Activated CD4-positive, alpha-beta T cell treated with anti-CD3 and anti-CD28 coated beads, Interleukin-2, amount 10 ng/mL, durations not matched to agents 24 days and 14 days (primary cell): ENCODE data around the gene SNX5. TPM values are rescaled to one million over a fixed set of nuclear protein-coding genes. Genes with fewer than 3 reads are reported as not detected.

Experiments
- DNase-seq: peaks from one replicate; pipeline ENCODE4 v3.0.0; 2022
- H3K27ac Mint-ChIP-seq: one replicate; pipeline ENCODE4 v1.8.0; 2022; ENCODE audit warnings: mild to moderate bottlenecking, mixed read lengths
- H3K27me3 Mint-ChIP-seq: one replicate; pipeline ENCODE4 v1.8.0; 2022; ENCODE audit warnings: mixed read lengths
- H3K36me3 Mint-ChIP-seq: one replicate; pipeline ENCODE4 v1.8.0; 2022; ENCODE audit warnings: low read depth, mild to moderate bottlenecking, mixed read lengths
- H3K4me1 Mint-ChIP-seq: one replicate; pipeline ENCODE4 v1.8.0; 2021; ENCODE audit warnings: mixed read lengths
- H3K4me3 Mint-ChIP-seq: one replicate; pipeline ENCODE4 v1.8.0; 2022; ENCODE audit warnings: mild to moderate bottlenecking, moderate library complexity, mixed read lengths
- H3K9me3 Mint-ChIP-seq: one replicate; pipeline ENCODE4 v1.8.0; 2021; ENCODE audit warnings: mixed read lengths
- intact Hi-C: fragments of 100-400 bp; cut with micrococcal nuclease; formaldehyde crosslinking; loops from one replicate; pipeline ENCODE4 v1.15.1; 2023
- total RNA-seq: library from RNA; stranded (reverse); gene quantifications from 2 replicates; pipeline ENCODE4 v1.2.3, GENCODE V29; 2022

SNX5 gene
- total RNA-seq, 1 donor from 2014 or later = 240 TPM

GRCh38 chr20:17972121-17972520, 3.5 kb upstream of the SNX5 start:
- Mint-ChIP-seq H3K27me3 (no peaks in the 10 kb centered on the region), H3K9me3 (no peaks in the 10 kb centered on the region), H3K36me3 (peaks cover 56% of the 10 kb centered on the region), H3K27ac (peak overlapping the region; percentile 76), H3K4me1 (peaks cover 44% of the 10 kb centered on the region), H3K4me3 (peak overlapping the region; percentile 96)
- intact Hi-C loops = no loop called here
- no peak for DNase-seq

DNA sequence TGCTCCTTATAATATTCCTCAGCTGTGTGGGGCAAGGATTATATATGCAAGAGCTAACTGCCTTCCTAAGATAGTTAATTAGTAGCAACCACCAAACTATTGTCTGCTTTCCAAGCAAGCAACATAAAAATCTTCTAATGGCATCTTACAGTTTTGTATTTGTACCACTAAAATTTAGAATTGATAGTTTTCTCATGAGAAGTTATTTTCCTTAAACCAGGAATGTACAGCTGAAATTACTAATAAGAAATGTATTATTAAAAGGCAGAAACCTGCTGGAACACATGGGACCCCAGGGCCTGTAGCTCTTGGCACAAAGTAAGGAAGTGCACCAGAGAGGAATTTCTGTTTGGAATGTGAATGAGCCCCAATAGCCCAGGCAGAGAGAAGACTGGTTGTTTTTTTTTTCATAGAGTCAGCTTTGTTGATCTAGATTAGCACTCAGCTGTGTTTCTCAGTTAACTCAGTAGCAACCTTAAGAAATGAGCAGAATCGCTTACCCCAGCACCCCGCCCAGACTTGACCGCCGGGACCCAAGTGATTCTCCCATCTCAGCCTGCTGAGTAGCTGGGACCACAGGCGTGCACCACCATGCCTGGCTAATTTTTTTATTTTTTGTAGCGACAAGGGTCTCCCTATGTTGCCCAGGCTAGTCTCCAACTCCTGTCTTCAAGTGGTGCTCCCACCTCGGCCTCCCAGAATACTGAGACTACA, 2.9 kb upstream of the SNX5 start:
- H3K4me1 Mint-ChIP-seq = peaks cover 47% of the 10 kb centered on the region
- intact Hi-C loops = no loop called here
- H3K9me3 Mint-ChIP-seq = no peaks in the 10 kb centered on the region
- H3K36me3 Mint-ChIP-seq = peaks cover 58% of the 10 kb centered on the region
- peak overlapping the region; percentile 51 for H3K27ac Mint-ChIP-seq
- H3K27me3 Mint-ChIP-seq = no peaks in the 10 kb centered on the region
- DNase-seq = peak; percentile 56
- H3K4me3 Mint-ChIP-seq = peak overlapping the region; percentile 96

DNA sequence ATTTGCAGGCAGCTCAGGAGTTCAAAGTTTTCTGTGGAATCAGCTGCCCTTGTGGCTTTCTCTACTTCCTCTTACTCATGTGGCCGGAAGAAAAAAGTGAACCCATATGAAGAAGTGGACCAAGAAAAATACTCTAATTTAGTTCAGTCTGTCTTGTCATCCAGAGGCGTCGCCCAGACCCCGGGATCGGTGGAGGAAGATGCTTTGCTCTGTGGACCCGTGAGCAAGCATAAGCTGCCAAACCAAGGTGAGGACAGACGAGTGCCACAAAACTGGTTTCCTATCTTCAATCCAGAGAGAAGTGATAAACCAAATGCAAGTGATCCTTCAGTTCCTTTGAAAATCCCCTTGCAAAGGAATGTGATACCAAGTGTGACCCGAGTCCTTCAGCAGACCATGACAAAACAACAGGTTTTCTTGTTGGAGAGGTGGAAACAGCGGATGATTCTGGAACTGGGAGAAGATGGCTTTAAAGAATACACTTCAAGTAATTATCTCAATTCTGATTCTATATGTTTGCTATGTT, 1.4 kb upstream of the SNX5 start:
- Mint-ChIP-seq H3K4me1 (peaks cover 49% of the 10 kb centered on the region), H3K27me3 (no peaks in the 10 kb centered on the region), H3K36me3 (peaks cover 60% of the 10 kb centered on the region), H3K27ac (peak overlapping the region; percentile 99), H3K9me3 (no peaks in the 10 kb centered on the region), H3K4me3 (peak overlapping the region; percentile 96)
- peak; percentile 83 for DNase-seq
- intact Hi-C loops = loop anchor here (1.0 to 10.0 kb wide), 7 partner anchors 22 to 617 kb away; partner anchors contain the start of genes BFSP1, DSTN and RRBP1

DNA sequence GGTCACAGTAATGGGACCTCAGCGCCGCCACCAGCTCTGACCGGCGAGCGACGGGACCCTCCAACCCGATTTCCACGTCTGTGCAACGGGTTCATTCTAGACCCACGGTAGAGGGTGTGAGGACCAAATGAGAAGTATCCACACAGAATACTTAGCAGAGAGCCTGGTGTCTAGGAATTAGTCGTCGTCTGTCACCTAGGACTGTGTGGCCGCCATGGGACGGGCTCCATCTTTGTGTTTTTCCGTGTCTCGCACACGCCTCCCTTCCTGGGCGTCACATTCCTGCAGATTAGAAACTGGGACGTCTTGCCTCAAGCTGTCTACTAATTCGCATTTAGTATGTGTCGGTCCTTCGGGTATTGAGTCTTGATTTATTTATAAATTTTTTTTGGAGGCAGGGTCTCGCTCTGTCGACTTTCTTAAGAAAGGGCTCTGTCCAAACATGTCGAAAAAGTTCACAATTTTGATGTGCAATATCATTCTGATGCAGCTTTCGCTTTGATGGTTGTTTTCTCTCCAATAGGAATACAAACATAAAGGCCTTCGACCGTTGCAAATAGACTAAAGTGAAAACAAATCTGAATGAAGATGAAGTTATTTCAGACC, 787 bp upstream of the SNX5 start:
- peak overlapping the region; percentile 99 for H3K27ac Mint-ChIP-seq
- peak overlapping the region; percentile 96 for H3K4me3 Mint-ChIP-seq
- no peak for DNase-seq
- peaks cover 52% of the 10 kb centered on the region for H3K4me1 Mint-ChIP-seq
- H3K27me3 Mint-ChIP-seq = no peaks in the 10 kb centered on the region
- intact Hi-C loops = loop anchor here (1.0 to 10.0 kb wide), 7 partner anchors 23 to 617 kb away; partner anchors contain the start of genes BFSP1, DSTN and RRBP1
- no peaks in the 10 kb centered on the region for H3K9me3 Mint-ChIP-seq
- H3K36me3 Mint-ChIP-seq = peaks cover 62% of the 10 kb centered on the region

- Mint-ChIP-seq H3K36me3 (peaks cover 65% of the 10 kb centered on the region), H3K9me3 (no peaks in the 10 kb centered on the region), H3K27me3 (no peaks in the 10 kb centered on the region), H3K4me1 (peaks cover 52% of the 10 kb centered on the region), H3K4me3 (peak overlapping the region; percentile 96), H3K27ac (peak overlapping the region; percentile 85)
- peak; percentile 68 for DNase-seq
- intact Hi-C loops = loop anchor here (1.0 to 10.0 kb wide), 5 partner anchors 407 to 619 kb away; partner anchors contain the start of genes BFSP1 and SEC23B
Observed at GRCh38 chr20:17967521-17968365, 851 bp downstream of the SNX5 start.

GRCh38 chr20:17966432-17967310, 1.9 kb downstream of the SNX5 start:
- H3K4me1 Mint-ChIP-seq = peaks cover 52% of the 10 kb centered on the region
- intact Hi-C loops = loop anchor here (1.0 to 10.0 kb wide), 3 partner anchors 11 to 462 kb away; partner anchors contain the start of gene BFSP1
- peaks cover 62% of the 10 kb centered on the region for H3K36me3 Mint-ChIP-seq
- DNase-seq = peak; percentile 77
- peak overlapping the region; percentile 96 for H3K4me3 Mint-ChIP-seq
- H3K27me3 Mint-ChIP-seq = no peaks in the 10 kb centered on the region
- no peaks in the 10 kb centered on the region for H3K9me3 Mint-ChIP-seq
- H3K27ac Mint-ChIP-seq = peak overlapping the region; percentile 85

- Mint-ChIP-seq H3K4me1 (peaks cover 54% of the 10 kb centered on the region), H3K9me3 (no peaks in the 10 kb centered on the region), H3K27me3 (no peaks in the 10 kb centered on the region), H3K36me3 (peaks cover 66% of the 10 kb centered on the region), H3K27ac (peak overlapping the region; percentile 85), H3K4me3 (peak overlapping the region; percentile 96)
- intact Hi-C loops = loop anchor here (5.0 to 10.0 kb wide), 2 partner anchors 433 to 460 kb away; partner anchors contain the start of gene BFSP1
- peak; percentile 60 for DNase-seq
Observed at GRCh38 chr20:17965042-17965697, 3.4 kb downstream of the SNX5 start.

DNA sequence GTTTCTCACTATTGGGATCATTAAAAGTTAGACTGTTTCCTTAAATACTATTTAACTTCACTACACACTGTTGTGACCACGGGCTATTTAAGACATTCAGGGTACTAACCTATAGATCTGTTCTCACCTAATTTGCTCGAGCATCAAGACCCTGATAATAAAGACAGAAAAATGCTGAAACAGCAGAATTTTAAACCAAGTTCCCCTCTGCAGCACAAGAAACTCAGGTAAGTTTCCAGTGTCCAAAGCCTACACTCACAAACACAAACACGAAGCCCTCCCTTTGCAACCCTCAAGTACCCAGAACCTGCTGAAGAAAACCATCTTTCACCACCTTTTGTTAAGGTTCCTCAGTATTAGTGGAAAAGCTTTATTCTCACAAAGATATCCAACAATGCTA, 4.0 kb downstream of the SNX5 start:
- Mint-ChIP-seq H3K4me1 (peaks cover 57% of the 10 kb centered on the region), H3K27ac (peak overlapping the region; percentile 85), H3K36me3 (peaks cover 66% of the 10 kb centered on the region), H3K4me3 (peak overlapping the region; percentile 96), H3K9me3 (no peaks in the 10 kb centered on the region), H3K27me3 (no peaks in the 10 kb centered on the region)
- DNase-seq = no peak
- intact Hi-C loops = loop anchor here (5.0 to 10.0 kb wide), 3 partner anchors 67 to 460 kb away; partner anchors contain the start of gene BFSP1

DNA sequence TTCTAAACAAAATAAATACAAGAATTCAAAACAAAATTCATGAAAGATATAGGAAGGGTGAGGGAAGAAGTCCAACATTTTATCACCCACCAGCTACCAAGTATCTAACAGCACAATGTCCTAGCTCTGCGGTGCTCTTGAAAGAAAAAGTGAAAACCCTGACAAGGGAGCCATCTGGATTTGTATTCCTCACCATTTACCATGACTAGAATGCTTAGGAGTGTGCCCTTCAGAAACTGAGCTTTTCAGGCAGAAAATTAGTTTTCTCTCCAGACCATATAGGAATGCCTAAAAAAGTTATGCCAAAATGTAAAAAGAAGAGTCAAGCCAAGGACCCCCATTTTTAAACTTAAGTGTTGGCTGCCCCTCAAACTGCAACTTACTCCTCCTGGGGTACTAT, 4.5 kb downstream of the SNX5 start:
- no peaks in the 10 kb centered on the region for H3K27me3 Mint-ChIP-seq
- H3K4me3 Mint-ChIP-seq = peak overlapping the region; percentile 96
- peaks cover 62% of the 10 kb centered on the region for H3K4me1 Mint-ChIP-seq
- peaks cover 67% of the 10 kb centered on the region for H3K36me3 Mint-ChIP-seq
- H3K27ac Mint-ChIP-seq = peak overlapping the region; percentile 85
- no peak for DNase-seq
- intact Hi-C loops = loop anchor here (5.0 to 10.0 kb wide), 2 partner anchors 67 to 459 kb away; no protein-coding TSS in a partner anchor
- no peaks in the 10 kb centered on the region for H3K9me3 Mint-ChIP-seq

- H3K4me1 Mint-ChIP-seq = peaks cover 65% of the 10 kb centered on the region
- peaks cover 67% of the 10 kb centered on the region for H3K36me3 Mint-ChIP-seq
- H3K9me3 Mint-ChIP-seq = no peaks in the 10 kb centered on the region
- peak overlapping the region; percentile 85 for H3K27ac Mint-ChIP-seq
- DNase-seq = peak; percentile 61
- no peaks in the 10 kb centered on the region for H3K27me3 Mint-ChIP-seq
- intact Hi-C loops = loop anchor here (2.0 to 10.0 kb wide), 3 partner anchors 15 to 459 kb away; no protein-coding TSS in a partner anchor
- H3K4me3 Mint-ChIP-seq = peak overlapping the region; percentile 96
Observed at GRCh38 chr20:17963114-17963897, 5.3 kb downstream of the SNX5 start.

DNA sequence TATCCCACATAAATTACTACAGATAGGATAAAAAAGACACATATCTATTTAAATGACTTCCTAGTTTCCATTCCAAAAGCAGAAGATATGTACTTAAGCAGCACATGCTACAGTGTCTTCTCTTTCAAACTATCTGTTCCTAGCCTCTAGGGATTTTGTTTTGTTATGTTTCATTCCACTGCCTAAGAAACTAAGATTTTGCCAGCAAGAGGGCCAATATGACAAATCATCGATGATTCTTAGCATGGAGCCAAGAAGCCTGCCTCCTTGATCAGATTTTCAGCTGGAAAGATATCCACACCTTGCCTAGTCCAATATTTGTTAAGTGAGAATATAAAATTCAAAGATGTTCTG, 7.0 kb downstream of the SNX5 start:
- peak overlapping the region; percentile 86 for H3K27ac Mint-ChIP-seq
- no peak for DNase-seq
- H3K9me3 Mint-ChIP-seq = no peaks in the 10 kb centered on the region
- peaks cover 73% of the 10 kb centered on the region for H3K4me1 Mint-ChIP-seq
- intact Hi-C loops = loop anchor here (5.0 to 10.0 kb wide), 2 partner anchors 64 to 457 kb away; no protein-coding TSS in a partner anchor
- H3K27me3 Mint-ChIP-seq = no peaks in the 10 kb centered on the region
- peak overlapping the region; percentile 29 for H3K4me3 Mint-ChIP-seq
- H3K36me3 Mint-ChIP-seq = peaks cover 64% of the 10 kb centered on the region
